Kidney (tissue), 14 donors: ENCODE results near the gene ID2. TPM values are rescaled to one million over a fixed set of nuclear protein-coding genes. Genes with fewer than 3 reads are reported as not detected.

Experiments
- DNase-seq, 5 donors: peaks; one replicate each; pipeline ENCODE4 v3.0.0-alpha.2; 2013 to 2020
- FAIRE-seq: peaks from 2 replicates; lab custom pipeline; 2012; peaks lifted over from hg19 to GRCh38; lab: Jason Lieb, UNC
- H3K27ac ChIP-seq, 2 donors: one replicate each; pipeline ENCODE4 v1.7.0; 2013; ENCODE audit warnings: low read depth in 2 of 2, low read length in 2 of 2, inconsistent platforms in 1 of 2
- H3K27me3 ChIP-seq: one replicate; pipeline ENCODE4 v1.7.1; 2013; ENCODE audit warnings: low read length, inconsistent platforms; ENCODE audit not compliant: control insufficient read depth, insufficient read depth
- H3K36me3 ChIP-seq, 3 donors: one replicate each; pipeline versions ENCODE4 v1.7.0 to v1.7.1; 2013; ENCODE audit warnings: low read length in 3 of 3, control low read depth in 1 of 3, inconsistent platforms in 1 of 3; ENCODE audit not compliant: insufficient read depth in 3 of 3, control insufficient read depth in 2 of 3
- H3K4me1 ChIP-seq, 3 donors: one replicate each; pipeline versions ENCODE4 v1.7.0 to v1.7.1; 2013; ENCODE audit warnings: low read length in 3 of 3, inconsistent platforms in 1 of 3, low read depth in 1 of 3; ENCODE audit not compliant: control insufficient read depth in 2 of 3, insufficient read depth in 2 of 3
- H3K4me3 ChIP-seq, 3 donors: one replicate each; pipeline versions ENCODE4 v1.7.0 to v1.8.1; 2013; ENCODE audit warnings: low read length in 3 of 3, control low read depth in 1 of 3, inconsistent platforms in 1 of 3
- H3K9ac ChIP-seq, 3 donors: one replicate each; pipeline versions ENCODE4 v1.7.0 to v1.7.1; 2013; ENCODE audit warnings: low read length in 3 of 3, control low read depth in 1 of 3, inconsistent platforms in 1 of 3
- H3K9me3 ChIP-seq, 3 donors: one replicate each; pipeline versions ENCODE4 v1.7.0 to v1.7.1; 2013; ENCODE audit warnings: low read length in 3 of 3, control low read depth in 1 of 3, inconsistent platforms in 1 of 3; ENCODE audit not compliant: control insufficient read depth in 2 of 3, insufficient read depth in 1 of 3
- intact Hi-C: fragments of 100-400 bp; cut with DNase I; formaldehyde crosslinking; loops from one replicate; pipeline ENCODE4 v1.11.1; 2022
- polyA plus RNA-seq: library from polyadenylated mRNA; stranded (reverse); fragments of 350-450 nt; fragmentation: Illumina TruSeq; extraction: RNeasy Lipid Tissue Mini Kit (QIAGEN cat#74804); gene quantifications from one replicate; pipeline ENCODE4 v1.2.3, GENCODE V29; 2014; ENCODE audit warnings: low read depth, low replicate concordance; ENCODE audit not compliant: insufficient read depth
- total RNA-seq: library from RNA; stranded (reverse); fragmentation: NEBNext Ultra II Directional; extraction: Animal tissue kit (Norgen Biotek cat#: 25700); gene quantifications from one replicate; pipeline ENCODE4 v1.2.1, GENCODE V29; 2021
- TF ChIP-seq, protein P1 (sequence below): IDR thresholded peaks from 3 replicates; pipeline ENCODE4 v1.5.1; 2012; ENCODE audit warnings: mild to moderate bottlenecking, moderate library complexity, borderline replicate concordance; ENCODE audit not compliant: insufficient read depth; ENCODE audit errors: extremely low read depth
- donor health status: control.
- donor health status: control.
- donor health status: control.
- donor health status: control.
- donor health status: control.
- donor health status: DM: yes; HTN: yes; CAD: no.
- donor health status: Normal renal cell carcinoma (clear cell type).

The ID2 gene
- total and polyA plus RNA-seq, 2 donors from 2014 or later, result 74.6 to 113 TPM

DNA sequence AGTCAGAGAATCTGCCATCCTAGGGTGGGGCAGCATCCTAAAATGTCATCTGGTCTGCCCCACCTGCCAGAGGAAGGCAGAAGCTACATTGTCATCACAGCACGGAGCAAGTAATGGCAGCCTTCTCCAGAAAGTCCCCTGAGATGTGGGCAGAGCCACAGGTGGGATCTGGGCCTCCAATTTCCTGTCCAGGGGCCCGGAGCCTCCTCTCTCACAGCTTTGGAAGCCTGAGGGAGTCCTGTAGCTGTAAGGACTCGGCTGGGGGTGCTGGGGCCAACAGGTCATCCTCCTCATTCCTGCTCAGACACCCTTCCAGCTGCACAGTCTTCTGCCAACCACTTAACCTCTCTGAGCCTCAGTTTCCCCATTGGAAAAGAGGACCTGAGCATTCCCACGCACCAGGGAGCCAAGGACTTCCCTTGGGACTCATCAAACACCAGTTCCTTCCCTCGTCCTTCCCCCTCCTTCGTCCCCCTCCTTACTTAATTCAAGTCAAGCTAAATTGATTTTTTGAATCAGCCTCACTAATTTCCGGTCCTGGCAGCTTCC is 48.6 kb upstream of the ID2 start:
- Histone ChIP-seq H3K27me3 (no peaks in the 10 kb centered on the region), H3K4me3 (peak overlapping the region in 1 of 3 donors; percentile 18), H3K36me3 (no peaks in the 10 kb centered on the region), H3K27ac (no peak overlapping the region), H3K9me3 (no peaks in the 10 kb centered on the region), H3K4me1 (peaks cover 4 to 10% (median 8%) of the 10 kb centered on the region in 3 donors), H3K9ac (no peak overlapping the region)
- TF ChIP-seq, protein P1, sequence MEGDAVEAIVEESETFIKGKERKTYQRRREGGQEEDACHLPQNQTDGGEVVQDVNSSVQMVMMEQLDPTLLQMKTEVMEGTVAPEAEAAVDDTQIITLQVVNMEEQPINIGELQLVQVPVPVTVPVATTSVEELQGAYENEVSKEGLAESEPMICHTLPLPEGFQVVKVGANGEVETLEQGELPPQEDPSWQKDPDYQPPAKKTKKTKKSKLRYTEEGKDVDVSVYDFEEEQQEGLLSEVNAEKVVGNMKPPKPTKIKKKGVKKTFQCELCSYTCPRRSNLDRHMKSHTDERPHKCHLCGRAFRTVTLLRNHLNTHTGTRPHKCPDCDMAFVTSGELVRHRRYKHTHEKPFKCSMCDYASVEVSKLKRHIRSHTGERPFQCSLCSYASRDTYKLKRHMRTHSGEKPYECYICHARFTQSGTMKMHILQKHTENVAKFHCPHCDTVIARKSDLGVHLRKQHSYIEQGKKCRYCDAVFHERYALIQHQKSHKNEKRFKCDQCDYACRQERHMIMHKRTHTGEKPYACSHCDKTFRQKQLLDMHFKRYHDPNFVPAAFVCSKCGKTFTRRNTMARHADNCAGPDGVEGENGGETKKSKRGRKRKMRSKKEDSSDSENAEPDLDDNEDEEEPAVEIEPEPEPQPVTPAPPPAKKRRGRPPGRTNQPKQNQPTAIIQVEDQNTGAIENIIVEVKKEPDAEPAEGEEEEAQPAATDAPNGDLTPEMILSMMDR, result no peak
- intact Hi-C loops, result no loop called here
- FAIRE-seq (no peak), DNase-seq (peak in 1 of 5 donors; percentile 56)

DNA sequence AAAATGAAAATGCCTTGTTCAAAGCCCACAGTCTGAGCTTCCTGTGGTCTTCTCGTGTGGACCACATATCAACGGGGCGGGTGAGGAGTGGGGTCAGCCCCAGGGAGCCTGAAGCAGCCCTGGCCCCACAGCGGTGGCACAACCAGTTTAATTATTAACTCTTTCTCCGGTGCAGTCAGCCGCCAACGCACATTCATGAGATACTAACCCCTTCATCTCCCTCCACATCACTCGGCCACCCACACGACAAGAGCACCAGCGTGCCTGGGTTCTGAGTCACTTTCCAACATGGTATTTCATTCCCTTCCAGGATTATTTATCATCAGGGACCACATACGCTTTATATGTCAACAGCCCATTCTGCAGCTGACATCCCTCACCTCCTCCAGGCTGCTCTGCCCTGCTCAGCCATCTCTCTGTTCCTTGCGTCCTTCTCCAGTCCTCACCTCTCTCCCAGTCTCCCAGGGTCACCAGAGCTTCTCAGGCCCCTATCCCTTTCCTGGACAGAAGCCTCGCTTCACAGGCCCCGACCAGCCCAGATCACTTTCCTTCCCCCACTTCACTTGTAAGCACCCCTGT is 48.0 kb upstream of the ID2 start:
- no peak overlapping the region for H3K9ac ChIP-seq
- intact Hi-C loops, result no loop called here
- no peak for FAIRE-seq

DNA sequence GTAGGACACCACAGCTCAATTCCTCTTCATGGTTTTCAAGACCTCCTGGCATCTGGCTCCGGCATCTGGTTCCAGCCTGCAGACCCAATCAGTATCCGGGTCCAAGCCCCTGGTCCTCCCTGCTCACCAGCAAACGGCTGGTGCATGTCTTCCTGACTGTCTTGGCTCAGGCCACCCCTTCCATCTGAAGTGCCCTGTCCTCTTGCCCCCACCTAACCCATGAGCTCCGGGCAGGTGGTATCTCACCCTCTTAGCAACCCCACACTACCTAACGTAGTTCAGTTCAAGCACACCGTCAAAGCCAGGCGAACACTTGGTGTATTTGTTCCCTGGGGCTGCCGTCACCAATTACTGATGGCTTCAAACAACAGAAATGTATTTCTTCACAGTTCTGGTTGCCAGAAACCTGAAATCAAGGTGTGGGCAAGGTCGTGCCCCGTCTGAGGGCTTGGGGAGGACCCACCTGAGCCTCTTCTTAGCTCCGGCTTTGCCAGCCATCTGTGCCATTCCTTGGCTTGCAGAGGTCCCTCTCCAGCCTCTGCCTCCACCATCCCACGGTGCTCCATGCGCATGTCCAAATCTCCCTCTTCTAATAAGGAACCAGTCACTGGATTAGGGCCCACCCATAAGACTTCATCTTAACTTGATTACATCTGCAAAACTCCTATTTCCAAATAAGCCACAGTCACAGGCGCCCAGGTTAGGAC is 47.2 kb upstream of the ID2 start:
- Histone ChIP-seq H3K9ac (no peak overlapping the region), H3K27me3 (no peaks in the 10 kb centered on the region), H3K36me3 (no peaks in the 10 kb centered on the region), H3K4me3 (no peak overlapping the region), H3K9me3 (no peaks in the 10 kb centered on the region), H3K4me1 (peaks cover 4 to 10% (median 5%) of the 10 kb centered on the region in 3 donors), H3K27ac (peak overlapping the region in 1 of 2 donors; percentile 57)
- TF ChIP-seq, protein P1, result no peak
- intact Hi-C loops, result no loop called here
- FAIRE-seq, result no peak
- DNase-seq, result peak in 1 of 5 donors; percentile 38

More for the DNA sequence above, 48.0 kb upstream of the ID2 start:
- H3K36me3 ChIP-seq, result no peaks in the 10 kb centered on the region
- H3K27ac ChIP-seq, result peak overlapping the region; percentile 26 to 57
- DNase-seq, result peak in 3 of 5 donors; percentile 57 to 78 (median 77)
- H3K4me3 ChIP-seq, result peak overlapping the region in 1 of 3 donors; percentile 18
- TF ChIP-seq, protein P1, result no peak
- no peaks in the 10 kb centered on the region for H3K27me3 ChIP-seq
- no peaks in the 10 kb centered on the region for H3K9me3 ChIP-seq
- H3K4me1 ChIP-seq, result peaks cover 4 to 10% (median 8%) of the 10 kb centered on the region in 3 donors
